ENCODE data around the gene MACROD2.

Gene MACROD2

DNA sequence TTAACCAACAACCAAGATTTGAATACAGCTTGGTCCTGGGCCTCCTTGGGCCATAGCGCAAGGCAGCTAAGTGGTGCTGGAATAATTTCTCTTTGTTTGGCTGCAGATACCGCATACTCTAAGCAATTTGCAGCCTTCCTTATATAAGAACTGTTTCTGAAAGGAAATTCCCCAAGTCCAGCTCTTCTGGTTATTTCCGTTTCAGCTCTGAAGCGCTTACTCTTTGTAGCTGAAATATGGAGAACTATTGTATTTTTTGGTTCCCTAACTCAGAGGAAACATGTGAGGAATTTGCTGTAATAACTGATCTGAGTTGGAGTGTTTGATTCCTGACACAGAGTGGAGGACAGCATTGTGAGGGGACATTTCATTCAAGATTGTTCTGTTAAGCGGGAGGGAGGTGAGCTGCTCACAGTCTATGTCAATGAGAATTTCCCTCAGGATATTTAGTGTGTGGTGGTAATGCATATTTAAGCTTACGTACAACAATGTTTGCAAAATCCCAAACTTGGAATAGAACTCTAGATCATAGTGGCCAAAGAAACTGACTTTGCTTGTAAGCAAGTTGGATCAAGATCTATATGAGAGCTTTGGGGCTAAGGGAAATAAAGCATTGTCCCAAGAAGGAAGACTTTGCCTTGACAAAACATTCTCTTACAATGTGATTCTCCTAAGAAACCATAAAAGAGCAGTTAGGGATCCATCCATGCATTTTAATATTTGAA, 918.7 kb downstream of the MACROD2 start:
- TF ChIP-seq, protein P1, sequence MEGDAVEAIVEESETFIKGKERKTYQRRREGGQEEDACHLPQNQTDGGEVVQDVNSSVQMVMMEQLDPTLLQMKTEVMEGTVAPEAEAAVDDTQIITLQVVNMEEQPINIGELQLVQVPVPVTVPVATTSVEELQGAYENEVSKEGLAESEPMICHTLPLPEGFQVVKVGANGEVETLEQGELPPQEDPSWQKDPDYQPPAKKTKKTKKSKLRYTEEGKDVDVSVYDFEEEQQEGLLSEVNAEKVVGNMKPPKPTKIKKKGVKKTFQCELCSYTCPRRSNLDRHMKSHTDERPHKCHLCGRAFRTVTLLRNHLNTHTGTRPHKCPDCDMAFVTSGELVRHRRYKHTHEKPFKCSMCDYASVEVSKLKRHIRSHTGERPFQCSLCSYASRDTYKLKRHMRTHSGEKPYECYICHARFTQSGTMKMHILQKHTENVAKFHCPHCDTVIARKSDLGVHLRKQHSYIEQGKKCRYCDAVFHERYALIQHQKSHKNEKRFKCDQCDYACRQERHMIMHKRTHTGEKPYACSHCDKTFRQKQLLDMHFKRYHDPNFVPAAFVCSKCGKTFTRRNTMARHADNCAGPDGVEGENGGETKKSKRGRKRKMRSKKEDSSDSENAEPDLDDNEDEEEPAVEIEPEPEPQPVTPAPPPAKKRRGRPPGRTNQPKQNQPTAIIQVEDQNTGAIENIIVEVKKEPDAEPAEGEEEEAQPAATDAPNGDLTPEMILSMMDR (IDR thresholded peaks at IDR 0.05; ENCODE audit: low read depth, low read length), result no peak
- peaks cover 22% of the 10 kb centered on the region for H3K4me1 ChIP-seq

DNA sequence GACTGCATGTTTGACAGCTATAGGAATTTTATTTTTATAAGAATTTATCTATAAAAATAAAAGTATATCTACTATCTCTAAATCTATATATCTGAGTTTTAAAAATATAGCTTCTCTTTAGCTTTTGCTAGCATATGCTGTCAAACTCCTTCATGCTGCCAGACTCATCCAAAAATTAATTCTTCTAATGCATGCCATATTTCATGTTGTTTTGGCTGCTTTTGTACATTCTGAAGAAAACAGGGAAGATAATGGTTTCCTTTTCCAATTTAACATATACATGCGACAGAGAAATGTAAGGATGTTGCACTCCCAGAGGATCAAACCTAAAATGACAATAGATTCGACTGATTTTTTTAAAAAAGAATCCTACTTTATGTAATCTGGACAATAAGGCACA, 919.3 kb downstream of the MACROD2 start:
- H3K9me3 ChIP-seq, result no peaks in the 10 kb centered on the region
- peaks cover 25% of the 10 kb centered on the region for H3K4me1 ChIP-seq
- H3K27me3 ChIP-seq, result no peaks in the 10 kb centered on the region
- no peaks in the 10 kb centered on the region for H3K36me3 ChIP-seq
- TF ChIP-seq, protein P1 (IDR thresholded peaks at IDR 0.05; ENCODE audit: low read depth, low read length), result no peak
- DNase-seq, result no peak
- H3K4me3 ChIP-seq (ENCODE audit: low read depth, low read length), result no peak overlapping the region

More for the DNA sequence above, 918.7 kb downstream of the MACROD2 start:
- Histone ChIP-seq H3K27me3 (no peaks in the 10 kb centered on the region), H3K9me3 (no peaks in the 10 kb centered on the region), H3K36me3 (no peaks in the 10 kb centered on the region), H3K4me3 (ENCODE audit: low read depth, low read length) (no peak overlapping the region)
- no peak for DNase-seq

DNA sequence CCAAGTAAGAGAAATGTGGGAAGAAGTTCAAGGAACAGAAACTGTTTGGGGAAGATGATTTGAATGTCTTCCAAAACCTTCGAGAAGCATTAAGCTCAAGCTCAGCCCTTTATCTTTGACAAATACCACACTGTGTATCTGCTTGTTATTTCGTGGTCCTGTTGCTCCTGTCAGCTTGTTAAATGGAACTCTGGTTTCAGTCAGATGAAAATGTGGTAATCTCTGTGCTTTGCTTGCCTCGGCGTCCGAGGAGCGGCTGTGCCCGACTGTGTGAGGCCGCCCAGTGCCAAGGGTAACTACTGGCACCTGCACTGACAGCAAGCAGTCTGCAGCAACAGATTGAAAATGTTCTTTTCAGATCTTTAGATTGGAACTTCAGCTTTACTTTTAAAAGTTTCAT, 920.0 kb downstream of the MACROD2 start:
- no peaks in the 10 kb centered on the region for H3K36me3 ChIP-seq
- H3K4me3 ChIP-seq (ENCODE audit: low read depth, low read length), result peak overlapping the region; percentile 26
- H3K9me3 ChIP-seq, result no peaks in the 10 kb centered on the region
- peak; percentile 74 for DNase-seq
- peaks cover 30% of the 10 kb centered on the region for H3K4me1 ChIP-seq
- H3K27me3 ChIP-seq, result no peaks in the 10 kb centered on the region
- TF ChIP-seq, protein P1 (IDR thresholded peaks at IDR 0.05; ENCODE audit: low read depth, low read length), result no peak

DNA sequence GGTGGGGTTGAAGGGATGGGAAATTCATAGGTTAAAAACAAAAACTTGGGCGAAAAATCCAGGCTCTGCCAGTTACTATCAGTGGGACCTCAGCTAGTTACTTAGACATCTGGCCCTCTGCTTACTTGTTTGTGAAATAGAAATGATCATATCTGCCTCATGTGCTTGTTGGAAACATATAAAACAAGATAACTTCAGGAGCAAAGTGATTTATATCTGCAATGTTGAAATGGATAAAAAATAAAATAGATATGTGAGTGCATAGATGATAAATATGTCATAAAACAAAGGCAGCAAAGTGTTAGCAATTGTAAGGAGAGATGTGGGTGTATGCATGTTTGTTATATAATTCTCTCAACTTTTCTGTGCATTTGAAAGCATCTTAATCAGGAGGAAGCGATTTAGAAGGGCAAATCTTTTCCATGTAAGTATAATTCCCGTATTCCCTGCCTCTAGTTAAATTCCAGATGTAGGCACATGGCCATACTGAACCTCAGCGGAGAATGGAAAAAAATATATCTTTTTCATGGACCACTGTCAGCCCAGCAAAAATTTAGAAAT, 921.1 kb downstream of the MACROD2 start:
- TF ChIP-seq, protein P1 (IDR thresholded peaks at IDR 0.05; ENCODE audit: low read depth, low read length), result no peak
- H3K27me3 ChIP-seq, result no peaks in the 10 kb centered on the region
- no peak overlapping the region for H3K4me3 ChIP-seq (ENCODE audit: low read depth, low read length)
- no peaks in the 10 kb centered on the region for H3K9me3 ChIP-seq
- no peak for DNase-seq
- peaks cover 30% of the 10 kb centered on the region for H3K4me1 ChIP-seq
- H3K36me3 ChIP-seq, result no peaks in the 10 kb centered on the region

DNA sequence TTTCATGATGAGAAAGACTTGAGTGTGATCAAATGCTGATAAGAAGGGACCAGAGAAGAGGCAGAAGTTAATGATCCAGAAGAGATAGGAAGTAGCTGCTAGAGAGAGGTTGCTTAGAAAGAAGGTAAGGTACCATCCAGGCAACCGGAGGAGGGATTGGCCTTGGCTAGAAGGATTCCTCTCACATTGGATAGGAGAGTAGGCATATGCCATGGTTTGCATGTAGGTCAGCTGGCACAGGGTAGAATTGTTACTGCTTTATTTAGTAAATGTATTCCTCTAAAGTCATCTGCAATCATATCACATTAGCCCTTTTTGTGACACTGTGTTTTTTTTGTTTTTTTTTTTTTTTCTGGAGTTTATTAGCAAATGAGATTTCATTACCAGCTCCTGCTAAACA, 923.0 kb downstream of the MACROD2 start:
- Histone ChIP-seq H3K4me3 (ENCODE audit: low read depth, low read length) (no peak overlapping the region), H3K36me3 (no peaks in the 10 kb centered on the region), H3K27me3 (no peaks in the 10 kb centered on the region), H3K9me3 (no peaks in the 10 kb centered on the region), H3K4me1 (peaks cover 47% of the 10 kb centered on the region)
- DNase-seq, result no peak
- TF ChIP-seq, protein P1 (IDR thresholded peaks at IDR 0.05; ENCODE audit: low read depth, low read length), result no peak

DNA sequence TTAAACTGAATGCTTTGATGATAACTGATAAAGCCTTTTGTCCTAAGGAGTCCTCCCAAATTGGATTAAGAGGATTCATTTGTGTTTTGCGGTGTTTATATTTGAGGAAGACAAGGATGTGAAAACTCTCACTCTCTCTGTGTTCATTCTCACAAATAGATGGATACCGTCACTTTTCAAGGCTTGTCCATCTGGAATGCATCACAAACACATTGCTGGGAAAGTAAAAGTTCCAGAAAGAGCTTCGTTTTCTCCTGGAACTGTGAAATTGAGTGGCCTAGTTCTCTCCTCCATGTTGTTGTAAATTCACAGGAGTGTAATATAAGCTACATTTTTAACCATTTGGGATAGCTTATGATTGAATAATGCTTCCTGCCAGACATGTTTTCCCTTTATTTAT, 923.7 kb downstream of the MACROD2 start:
- TF ChIP-seq, protein P1 (IDR thresholded peaks at IDR 0.05; ENCODE audit: low read depth, low read length), result no peak
- peaks cover 48% of the 10 kb centered on the region for H3K4me1 ChIP-seq
- no peak for DNase-seq
- H3K36me3 ChIP-seq, result no peaks in the 10 kb centered on the region
- no peaks in the 10 kb centered on the region for H3K9me3 ChIP-seq
- no peaks in the 10 kb centered on the region for H3K27me3 ChIP-seq
- H3K4me3 ChIP-seq (ENCODE audit: low read depth, low read length), result no peak overlapping the region
